SKM-1 (cell line): ENCODE measurements around the gene NPAS1.
"Not testable (repeated sequence)": the region's sequence is repeated elsewhere in the genome, so short reads cannot be mapped to it uniquely, and the experiment has no call there.

Source experiments
- DNase-seq: peaks from one replicate; lab custom pipeline; 2025; ENCODE audit not compliant: unreplicated experiment; lab: John Stamatoyannopoulos, UW

NPAS1 gene

GRCh38 chr19:47044946-47045866, 25.6 kb downstream of the NPAS1 start:
- no peak for DNase-seq

- DNase-seq = no peak
Observed at GRCh38 chr19:47045867-47046470, 26.3 kb downstream of the NPAS1 start.

- DNase-seq = no peak
Observed at GRCh38 chr19:47047272-47047762, 27.7 kb downstream of the NPAS1 start.

GRCh38 chr19:47047763-47048405, 28.2 kb downstream of the NPAS1 start:
- peak; percentile 68 for DNase-seq

GRCh38 chr19:47049307-47049700, 29.7 kb downstream of the NPAS1 start:
- DNase-seq = no peak

- DNase-seq = not testable (repeated sequence)
Observed at GRCh38 chr19:47050562-47050961, 30.9 kb downstream of the NPAS1 start.

- no peak for DNase-seq
Observed at GRCh38 chr19:47056411-47056810, 36.8 kb downstream of the NPAS1 start.

- no peak for DNase-seq
Observed at GRCh38 chr19:47057328-47057727, 37.7 kb downstream of the NPAS1 start.

- DNase-seq = no peak
Observed at GRCh38 chr19:47058621-47059022, 39.0 kb downstream of the NPAS1 start.

GRCh38 chr19:47063874-47064273, 44.2 kb downstream of the NPAS1 start:
- DNase-seq = no peak

GRCh38 chr19:47065242-47065641, 45.6 kb downstream of the NPAS1 start:
- no peak for DNase-seq

- DNase-seq = no peak
Observed at GRCh38 chr19:47066376-47067214, 47.0 kb downstream of the NPAS1 start.

- DNase-seq = no peak
Observed at GRCh38 chr19:47067215-47067847, 47.7 kb downstream of the NPAS1 start.

GRCh38 chr19:47068246-47068645, 48.6 kb downstream of the NPAS1 start:
- DNase-seq = no peak

GRCh38 chr19:47068876-47069406, 49.3 kb downstream of the NPAS1 start:
- DNase-seq = no peak

- no peak for DNase-seq
Observed at GRCh38 chr19:47069795-47070194, 50.2 kb downstream of the NPAS1 start.

GRCh38 chr19:47070756-47071155, 51.1 kb downstream of the NPAS1 start:
- DNase-seq = no peak

- DNase-seq = no peak
Observed at GRCh38 chr19:47071731-47072130, 52.1 kb downstream of the NPAS1 start.

- no peak for DNase-seq
Observed at GRCh38 chr19:47072323-47072722, 52.7 kb downstream of the NPAS1 start.

GRCh38 chr19:47073574-47073973, 53.9 kb downstream of the NPAS1 start:
- no peak for DNase-seq
